Activated effector memory CD4-positive, alpha-beta T cell treated with Interleukin-2 at 50 U/mL for 16 hours (primary cell): ENCODE measurements around the gene ACTL7B.
"Not testable (repeated sequence)": the region's sequence is repeated elsewhere in the genome, so short reads cannot be mapped to it uniquely, and the experiment has no call there.

Experiments used
- DNase-seq: peaks from one replicate; pipeline ENCODE4 v3.0.0-alpha.2; 2020

Gene ACTL7B

DNA sequence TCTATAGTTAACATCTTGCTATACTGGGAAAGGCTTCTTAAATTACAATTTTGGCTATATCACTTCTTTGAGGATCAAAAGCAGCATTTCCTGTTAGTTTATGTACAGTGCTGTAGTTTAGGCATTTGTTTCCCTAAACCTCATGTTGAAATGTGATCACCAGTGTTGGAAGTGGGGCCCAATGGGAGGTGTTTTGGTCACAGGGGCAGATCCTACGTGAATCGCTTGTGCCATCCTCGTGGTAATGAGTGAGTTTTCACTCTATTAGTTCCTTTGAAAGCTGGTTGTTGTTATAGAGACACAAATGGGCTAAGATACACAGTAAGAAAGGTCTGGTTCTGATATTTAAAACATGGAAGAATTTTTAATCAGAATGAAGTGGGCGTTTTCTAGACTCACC is 12.0 kb upstream of the ACTL7B start:
- DNase-seq = no peak

DNA sequence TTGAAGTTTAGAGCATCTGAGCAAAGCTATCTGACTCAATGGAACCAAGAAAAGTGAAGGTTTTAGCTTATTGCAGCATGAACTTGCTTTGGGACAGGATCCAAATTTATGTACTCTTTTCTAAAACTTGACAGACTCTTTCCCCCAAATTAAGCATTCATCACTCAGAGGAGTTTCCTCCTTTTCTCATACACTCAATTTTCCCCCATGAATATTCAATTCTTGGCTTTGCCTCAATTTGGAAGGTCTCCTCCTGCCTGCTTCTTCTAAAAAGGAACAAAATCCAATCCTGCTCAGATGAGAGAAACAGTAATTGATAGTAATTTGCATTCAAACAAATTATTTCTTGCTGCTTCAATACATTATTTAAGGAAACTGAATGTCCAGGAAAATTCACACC is 11.3 kb upstream of the ACTL7B start:
- no peak for DNase-seq

DNA sequence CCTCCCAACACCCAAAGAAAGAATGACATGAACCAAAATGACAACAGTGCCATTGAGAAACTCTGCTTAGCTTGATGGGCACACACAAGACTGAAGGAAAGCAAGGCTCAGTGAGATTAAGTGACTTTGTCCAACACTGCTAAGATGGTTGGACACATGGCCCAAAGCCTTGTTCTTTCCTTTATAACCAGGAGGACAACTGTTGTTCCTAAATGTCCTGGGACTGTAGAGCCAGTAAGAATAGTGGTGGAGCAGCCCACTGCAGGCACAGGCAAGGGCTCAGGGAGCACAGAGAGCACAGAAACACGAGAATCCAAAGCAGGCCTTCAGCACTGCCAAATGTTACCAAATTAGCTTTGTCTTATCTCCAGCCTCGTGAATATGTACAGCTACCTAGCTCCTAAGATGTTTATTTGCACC is 10.2 kb upstream of the ACTL7B start:
- no peak for DNase-seq

DNA sequence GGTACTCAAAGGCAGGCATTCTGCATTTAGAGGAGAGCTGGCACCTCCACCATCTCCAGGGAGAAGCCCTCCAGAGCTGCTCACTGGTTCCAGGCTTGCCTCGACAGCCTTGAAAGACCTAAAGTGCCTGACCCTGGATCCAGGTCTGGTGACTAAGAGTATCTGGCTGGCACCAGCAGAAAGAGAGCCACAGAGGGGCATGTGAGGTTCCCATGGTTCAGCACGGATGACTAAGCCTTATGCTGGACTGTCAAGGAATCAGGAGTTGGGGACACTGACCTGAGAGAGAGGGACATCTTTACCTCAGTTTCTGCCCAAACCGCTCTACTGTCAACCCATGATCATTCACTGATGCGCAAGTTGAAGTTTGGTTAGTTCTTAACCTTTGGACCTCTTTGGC is 9.3 kb upstream of the ACTL7B start:
- DNase-seq = no peak

DNA sequence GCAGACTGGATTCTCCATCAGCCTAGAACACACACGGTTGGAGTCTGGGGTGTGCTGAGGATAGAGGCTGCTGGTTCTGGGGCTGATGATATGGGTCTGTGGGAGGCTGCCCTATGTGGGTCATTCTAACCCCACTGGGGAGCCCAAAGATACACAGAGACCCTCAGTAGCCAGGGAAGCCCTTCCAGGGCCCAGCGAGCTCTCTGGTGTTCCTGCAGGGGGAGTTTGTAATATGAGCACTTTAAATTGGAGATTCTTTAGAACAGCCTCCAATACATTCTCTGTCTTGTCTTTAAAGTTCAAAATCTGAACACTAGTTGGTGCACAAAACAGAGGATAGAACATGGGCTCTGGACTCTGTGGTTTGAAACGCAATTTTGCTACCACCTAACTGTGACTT is 8.7 kb upstream of the ACTL7B start:
- DNase-seq = no peak

DNA sequence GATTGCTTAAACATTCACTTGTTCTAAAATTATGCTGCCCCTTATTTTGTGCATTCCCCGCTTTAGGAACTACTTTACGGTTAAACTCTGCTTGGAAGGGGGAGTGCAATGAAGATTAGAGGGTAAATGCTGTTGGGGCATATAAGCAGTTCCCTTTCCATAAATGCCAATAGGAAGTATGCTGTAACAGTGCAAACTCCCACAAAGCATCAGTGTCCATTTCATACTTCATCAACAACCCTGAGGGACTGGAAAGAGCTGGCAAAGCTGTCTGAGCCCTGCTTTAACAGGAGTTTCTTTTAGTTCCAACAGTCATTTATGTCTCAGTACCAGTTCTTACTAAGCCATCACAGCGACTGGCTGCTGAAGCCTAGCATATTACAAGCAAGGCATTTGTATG is 8.1 kb upstream of the ACTL7B start:
- no peak for DNase-seq

DNA sequence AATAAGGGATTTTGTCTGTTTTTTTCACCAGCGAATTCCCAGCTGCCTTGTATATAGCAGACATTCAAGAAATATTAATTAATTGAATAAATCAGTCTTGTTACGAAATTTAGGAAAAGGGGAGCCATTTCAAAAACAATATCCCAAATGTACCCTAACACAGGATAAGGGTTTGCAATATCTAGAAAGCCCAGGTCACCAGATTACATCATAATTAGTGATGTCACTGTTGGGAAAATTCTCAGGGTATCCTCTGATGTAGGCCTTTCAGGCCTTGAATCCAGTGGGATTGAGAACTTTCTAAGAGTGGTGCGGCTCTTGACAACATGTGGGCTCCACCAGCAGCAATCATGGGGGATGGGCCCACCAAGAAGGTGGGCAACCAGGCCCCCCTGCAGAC is 6.2 kb upstream of the ACTL7B start, which contains the start of gene ACTL7A:
ACTL7A (plus strand) TSS at position 270 of the 400 bp plus-strand sequence; CDS start at position 327, 57 bp downstream.
- DNase-seq = no peak

DNA sequence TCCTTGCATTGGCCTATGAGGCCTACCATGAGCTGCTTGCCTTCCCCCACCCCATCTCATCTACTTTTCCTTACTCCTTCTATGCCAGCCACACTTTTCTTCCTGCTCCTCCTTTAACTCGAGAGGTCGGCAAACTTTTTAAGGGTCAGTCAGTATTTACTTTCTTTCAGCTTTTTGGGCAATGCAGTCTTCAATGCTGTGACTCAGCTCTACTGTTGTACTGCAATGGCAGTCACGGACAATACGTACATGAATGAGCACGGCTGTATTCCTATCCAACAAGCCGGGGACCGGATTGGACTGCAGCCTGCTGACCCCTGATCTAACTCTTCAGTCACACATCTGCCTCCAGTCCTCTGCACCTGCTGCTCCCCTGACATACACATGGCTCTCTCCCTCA is 5.7 kb upstream of the ACTL7B start:
- no peak for DNase-seq

DNA sequence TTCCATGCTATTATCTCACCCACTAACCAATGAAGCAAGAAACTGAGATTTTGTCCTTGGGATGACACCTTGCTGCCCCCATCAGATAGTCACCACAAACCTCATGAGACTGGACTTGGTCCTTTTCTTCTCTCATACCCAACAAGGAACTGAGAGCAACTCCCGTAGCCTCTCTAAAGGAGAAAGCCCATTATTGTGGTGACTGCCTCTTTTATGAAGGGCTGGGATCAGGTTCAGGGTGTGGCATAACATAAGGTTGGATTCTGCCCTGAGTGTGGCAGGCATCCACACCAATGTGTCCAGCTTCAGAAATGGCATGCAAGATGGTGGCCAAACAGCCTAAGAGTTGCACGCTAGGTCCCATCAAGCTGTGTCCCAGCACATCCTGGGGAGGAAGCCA is 5.0 kb upstream of the ACTL7B start:
- DNase-seq = no peak

DNA sequence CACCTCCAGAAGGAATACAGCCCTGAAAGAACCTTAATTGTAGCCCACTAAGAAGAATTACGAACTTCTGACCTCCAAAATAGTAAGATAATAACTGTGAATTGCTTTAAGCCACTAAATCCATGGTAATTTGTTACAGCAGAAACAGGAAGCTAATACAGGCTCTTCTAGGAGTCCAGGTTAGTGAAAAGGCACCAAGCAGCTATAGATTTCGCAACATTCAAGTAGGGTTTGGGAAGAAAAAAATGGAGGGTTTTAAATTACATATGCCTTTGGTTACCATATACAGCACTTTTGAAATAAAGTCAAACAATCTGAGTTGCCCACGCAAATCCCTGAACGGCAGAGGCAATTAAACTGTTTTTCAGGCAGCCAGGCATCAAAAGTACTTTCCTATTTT is 4.6 kb upstream of the ACTL7B start:
- DNase-seq = no peak

DNA sequence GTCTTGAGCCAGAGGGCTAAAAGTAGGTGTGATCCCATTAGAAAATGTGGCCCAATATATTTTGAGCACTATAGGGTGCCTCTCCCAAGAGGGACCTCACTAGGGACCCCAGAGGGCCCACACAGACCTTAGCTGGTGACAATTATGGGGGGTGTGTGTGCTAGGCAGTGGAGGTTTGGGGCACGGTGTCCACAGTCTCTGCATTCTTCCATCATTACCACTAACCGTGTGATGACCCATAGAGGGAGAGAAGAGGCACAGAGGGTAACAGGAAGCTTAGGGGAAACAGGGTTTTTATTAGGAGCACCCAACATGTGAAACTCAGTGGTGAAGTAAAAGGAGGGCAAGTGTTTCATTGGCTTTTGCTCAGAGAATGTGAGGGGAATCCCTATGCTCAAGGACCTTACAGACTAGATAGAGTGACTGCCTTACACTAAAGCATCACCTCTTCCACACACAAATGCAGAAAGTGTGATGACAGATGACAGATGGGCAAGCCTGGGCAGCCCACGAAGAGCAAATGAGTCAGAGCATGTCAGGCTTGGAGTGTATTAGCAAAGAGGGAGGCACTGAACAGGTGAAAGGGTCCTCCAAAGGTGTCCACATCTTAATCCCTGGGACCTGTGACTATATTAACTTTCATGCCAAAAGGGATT is 3.8 kb upstream of the ACTL7B start:
- DNase-seq = no peak

DNA sequence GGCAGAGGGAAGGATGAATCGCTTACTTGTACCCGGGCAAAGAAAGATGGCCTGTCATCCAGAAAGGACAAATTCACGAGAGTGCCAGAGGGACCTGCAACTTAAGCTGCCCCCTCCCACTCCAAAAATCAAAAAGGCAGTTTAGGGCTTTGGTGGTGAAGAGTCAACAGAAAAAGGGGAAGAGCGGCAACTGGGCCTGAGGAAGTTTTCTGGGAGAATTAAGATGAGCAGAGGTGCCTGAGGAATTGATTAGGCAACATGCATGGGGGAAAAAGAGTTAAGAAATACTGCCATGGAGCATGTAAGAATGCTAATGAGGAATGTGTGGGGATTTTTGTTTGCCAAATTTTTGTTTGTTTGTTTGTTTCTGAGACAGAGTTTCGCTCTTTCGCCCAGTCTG is 1.8 kb upstream of the ACTL7B start:
- no peak for DNase-seq

DNA sequence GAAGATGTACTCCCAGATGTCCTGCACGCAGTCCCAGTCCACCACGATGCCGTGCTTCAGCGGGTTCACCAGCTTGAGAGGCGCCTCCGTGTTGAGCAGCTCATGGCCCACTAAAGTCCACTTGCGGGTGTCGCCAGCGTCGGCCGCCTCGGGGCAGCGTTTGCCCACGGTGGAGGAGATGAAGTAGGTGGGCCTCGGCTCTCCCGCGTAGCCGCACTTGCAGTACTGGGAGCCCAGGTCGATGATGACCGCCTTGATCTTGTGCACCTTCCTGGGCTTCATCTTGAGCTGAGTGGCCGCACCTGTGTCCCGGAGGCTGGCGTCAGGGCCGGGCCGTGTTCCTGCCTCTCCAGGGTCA is 278 bp downstream of the ACTL7B start:
- no peak for DNase-seq

DNA sequence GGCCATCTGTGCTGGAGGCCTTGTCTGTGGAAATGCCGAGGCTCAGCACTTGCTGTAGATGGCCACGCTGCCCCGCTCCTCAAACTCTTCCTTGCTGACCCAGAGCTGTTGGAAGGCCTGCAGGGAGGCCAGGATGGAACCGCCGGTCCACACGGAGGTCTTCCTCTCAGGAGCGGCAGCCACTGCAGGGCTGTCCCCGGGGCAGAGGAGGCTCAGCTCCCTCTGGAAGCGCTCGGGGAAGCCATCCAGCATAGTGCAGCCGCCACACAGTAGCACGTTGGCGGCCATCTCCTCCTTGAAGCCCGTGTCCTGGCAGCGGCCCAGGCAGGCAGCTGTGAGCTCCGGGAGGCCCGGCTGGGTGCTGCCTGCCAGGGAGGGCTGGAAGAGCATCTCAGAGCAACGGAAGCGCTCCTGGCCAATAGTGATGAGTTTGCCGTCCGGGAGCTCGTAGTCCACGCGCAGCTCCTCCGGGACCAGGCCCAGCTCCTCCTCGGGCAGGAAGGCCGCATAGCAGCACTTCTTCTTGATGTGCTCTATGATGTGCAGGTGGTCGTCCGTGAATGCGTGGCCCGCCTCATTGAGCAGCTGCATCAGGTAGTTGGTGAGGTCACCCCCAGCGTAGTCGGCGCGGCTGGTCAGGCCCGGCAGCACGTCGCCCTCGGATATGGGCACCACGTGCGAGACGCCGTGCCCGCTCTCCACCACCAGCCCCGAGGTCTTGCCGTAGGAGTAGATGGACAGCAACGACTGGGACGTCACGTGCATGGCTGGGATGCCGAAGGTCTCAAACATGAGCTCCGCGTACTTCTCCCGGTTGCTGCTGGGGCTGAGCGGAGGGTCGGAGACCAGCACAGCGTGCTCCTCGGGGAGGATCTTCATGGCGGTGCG is 901 bp downstream of the ACTL7B start:
- no peak for DNase-seq

DNA sequence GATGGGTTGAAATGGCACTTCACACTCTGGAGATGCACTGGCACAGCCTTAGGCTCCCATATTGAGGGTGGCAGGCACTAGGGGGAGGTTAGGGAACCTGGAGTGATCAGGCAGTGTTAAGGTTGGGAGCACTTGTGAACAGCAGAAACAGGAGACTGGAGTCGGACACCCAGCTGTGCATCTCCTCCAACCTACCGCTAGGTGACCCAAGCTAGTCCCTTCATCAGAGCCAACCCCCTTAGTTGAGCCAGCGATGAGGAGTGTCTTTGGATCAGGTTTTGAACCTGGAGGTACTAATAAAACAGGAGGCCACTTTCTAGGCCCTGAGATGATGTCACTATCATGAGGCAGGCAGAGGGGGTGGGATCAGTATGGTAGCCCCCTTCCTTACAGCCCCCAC is 1.7 kb downstream of the ACTL7B start:
- no peak for DNase-seq

DNA sequence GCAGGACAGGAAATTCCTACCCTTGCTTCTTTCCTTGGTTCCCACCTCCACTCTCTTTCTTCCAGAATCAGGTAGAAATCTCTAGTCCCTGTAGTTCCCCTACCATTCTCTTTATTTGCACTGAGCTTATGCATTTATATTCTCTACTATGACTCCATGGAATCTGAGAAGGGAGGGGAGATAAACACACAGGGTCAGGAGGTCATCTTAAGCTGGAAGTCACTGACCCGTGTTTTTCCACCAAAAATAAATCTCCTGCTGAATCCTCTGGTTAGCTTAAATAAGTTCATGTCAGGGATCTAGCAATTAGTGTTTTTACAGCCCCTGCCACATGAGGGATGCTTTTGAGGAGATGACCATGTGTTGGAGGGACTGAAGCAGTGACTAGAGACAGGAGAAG is 3.7 kb downstream of the ACTL7B start:
- DNase-seq = no peak

DNA sequence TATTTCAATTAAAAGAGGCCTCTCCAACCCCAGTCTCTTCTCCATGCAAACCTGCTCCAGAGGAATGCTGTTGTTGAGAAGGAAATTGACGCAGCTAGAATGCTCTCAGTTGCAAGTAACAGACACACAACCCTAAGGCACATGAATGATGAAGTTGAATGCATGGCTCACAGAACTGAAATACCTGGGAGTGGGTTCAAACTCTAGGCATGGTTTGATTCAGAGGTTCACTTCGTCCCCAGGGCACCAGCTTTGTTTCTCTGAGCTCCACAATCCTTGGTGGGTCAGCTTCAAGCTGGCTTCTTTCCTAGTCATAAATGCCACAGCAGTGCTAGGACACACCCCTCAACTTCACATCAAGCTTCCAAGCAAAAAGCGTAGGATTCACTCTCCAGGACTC is 4.6 kb downstream of the ACTL7B start:
- no peak for DNase-seq

DNA sequence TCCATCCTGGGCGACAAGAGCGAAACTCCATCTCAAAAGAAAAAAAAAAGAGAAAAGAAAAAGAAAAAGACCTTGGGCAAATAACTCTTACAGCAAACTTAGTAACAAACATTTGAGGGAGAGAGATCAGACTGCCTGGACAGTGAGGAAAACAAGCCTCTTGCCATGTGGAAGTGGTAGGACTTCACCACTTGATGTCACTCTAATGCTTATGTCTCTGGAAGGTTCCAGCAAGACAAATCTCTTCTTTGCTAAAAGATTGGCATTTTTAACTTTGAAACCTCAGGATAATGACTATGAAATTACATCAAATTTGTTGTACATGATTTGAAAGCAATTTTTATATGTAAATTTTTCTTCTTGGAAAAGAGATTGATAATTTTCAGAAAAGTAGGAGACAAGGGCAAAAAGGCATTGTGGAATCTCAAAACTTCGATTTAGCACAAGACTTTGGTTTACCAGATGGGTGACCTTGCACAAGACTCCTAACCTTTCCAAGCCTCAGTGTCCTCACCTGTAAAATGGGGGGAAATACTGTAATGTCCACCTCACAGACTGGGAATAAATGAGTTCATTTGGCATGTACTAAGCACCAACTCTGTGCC is 5.4 kb downstream of the ACTL7B start:
- no peak for DNase-seq

DNA sequence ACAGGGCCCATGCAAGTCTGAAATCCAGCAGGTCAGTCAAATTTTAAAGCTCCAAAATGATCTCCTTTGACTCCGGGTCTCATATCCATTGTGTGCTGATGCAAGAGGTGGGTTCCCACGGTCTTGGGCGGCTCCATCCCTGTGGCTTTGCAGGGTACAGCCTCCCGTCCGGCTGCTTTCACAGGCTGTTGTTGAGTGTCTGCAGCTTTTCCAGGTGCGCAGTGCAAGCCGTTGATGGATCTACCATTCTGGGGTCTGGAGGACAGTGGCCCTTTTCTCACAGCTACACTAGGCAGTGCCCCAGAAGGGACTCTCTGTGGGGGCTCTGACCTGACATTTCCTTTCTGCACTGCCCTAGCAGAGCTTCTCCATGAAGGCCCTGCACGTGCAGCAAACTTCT is 7.5 kb downstream of the ACTL7B start:
- not testable (repeated sequence) for DNase-seq

DNA sequence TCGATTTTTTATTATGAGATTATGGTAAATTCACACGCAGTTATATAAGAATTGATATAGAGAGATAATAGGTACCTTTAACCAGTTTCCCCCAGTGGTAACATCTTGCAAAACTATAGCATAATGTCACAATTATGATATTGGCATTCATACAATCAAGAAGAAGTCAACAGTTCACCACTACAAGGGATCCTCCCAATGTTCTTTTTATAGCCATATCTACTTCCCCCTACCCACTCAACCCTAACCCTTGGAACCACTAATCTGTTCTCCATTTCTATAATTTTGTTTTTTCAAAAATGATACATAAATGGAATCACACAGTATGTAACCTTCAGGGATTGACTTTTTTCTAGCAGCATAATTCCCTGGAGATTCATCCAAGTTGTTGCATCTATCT is 9.8 kb downstream of the ACTL7B start:
- DNase-seq = no peak

DNA sequence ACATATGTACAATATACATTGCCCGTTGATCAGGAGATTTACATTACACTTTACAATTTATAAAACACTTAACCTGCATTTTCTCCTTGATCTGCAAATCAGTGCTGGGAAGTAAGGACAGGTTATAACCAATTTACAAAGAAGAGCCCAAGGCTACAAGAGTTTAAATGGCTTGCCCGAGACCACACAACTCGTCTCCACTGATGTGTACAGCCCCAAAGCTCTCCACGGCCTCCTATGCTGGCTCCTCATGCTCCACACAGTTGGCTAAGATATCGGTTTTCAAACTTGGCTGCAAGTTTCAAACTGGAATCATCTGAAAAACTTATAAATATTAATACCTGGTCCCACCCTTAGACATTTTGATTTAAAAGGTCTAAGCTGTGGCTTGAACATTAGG is 10.3 kb downstream of the ACTL7B start:
- no peak for DNase-seq

DNA sequence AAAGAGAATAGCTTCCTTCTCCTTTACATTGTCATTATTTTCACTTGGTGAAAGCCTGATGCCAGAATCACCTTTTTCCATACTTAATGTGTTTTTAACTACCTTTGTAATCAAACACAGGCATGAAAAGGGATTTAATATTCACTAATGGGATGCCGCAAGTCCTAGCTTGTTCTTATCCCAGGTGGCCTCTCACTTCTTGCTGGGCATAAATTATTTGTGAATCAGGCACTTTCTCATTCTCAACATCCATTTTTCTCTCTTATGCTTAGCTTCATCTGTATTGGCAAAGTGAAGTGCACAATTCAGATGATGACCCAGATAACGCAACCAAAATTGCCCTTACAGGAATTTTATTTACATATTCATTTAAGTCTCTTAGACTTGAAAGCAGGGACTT is 10.9 kb downstream of the ACTL7B start:
- no peak for DNase-seq

DNA sequence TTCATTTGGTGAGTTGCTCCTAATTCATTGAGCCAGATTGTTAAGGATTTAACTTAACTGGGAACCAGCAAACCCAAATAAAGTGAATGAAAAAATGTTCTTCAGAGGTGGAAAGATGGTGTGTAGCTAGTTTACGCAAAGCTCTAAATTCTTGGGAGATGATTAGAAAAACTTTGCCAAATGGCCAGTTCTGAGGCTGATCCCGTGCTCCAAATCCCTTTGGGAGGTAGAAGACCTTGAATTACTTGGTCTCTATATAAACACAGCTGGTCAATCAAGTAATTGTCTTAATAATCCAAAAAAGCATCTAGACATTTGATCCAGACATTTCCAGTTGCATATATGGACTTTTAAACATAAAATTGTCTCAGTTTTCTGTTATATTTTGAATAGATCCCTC is 11.4 kb downstream of the ACTL7B start:
- DNase-seq = no peak

DNA sequence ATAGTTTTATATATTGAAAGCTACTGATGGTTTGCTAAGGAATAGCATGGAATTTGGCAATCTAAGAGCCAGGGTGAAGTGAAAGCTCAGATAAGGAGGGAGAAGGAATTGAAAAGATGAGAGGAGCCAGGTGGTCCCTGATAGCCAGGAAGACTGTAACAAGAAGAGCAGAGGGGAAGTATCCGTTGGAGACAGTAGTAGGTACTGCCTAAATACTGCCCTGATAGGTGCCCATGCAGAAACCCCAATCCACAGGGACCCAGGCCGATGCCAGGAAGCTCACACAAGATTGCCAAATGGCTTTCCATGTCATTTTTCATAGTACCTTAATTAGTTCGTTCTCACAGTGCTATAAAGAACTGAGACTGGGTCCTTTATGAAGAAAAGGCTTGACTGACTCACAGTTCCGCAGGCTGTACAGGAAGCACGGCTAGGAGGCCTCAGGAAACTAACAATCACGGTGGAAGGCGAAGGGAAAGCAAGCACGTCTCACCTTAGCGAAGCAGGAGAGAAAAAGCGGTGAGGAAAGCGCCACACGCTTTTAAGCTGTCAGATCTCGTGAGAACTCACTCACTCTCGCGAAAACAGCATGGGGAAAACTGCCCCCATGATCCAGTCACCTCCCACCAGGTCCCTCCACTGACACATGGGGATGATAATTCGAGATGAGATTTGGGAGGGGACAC is 13.0 kb downstream of the ACTL7B start:
- DNase-seq = no peak
